ENCODE measurements around the gene EPB41L1. TPM values are rescaled to one million over a fixed set of nuclear protein-coding genes. Genes with fewer than 3 reads are reported as not detected.

EPB41L1 gene
- polyA plus RNA-seq, 3 donors = 0.05 TPM; not detected in 2

GRCh38 chr20:36268440-36269342, 114.2 kb downstream of the EPB41L1 start:
- no peak overlapping the region for H3K9ac ChIP-seq (ENCODE audit: insufficient read depth, low read length, poor library complexity, severe bottlenecking)
- H3K4me2 ChIP-seq (replicated peaks; ENCODE audit: extremely low read depth, low read length, poor library complexity, severe bottlenecking) = no peak overlapping the region
- Mint-ChIP-seq H3K36me3 (no peaks in the 10 kb centered on the region), H3K9me3 (no peaks in the 10 kb centered on the region), H3K27ac (no peak overlapping the region), H3K4me3 (no peak overlapping the region), H3K27me3 (ENCODE audit: low read depth in 3 of 3) (peaks cover 1 to 9% (median 9%) of the 10 kb centered on the region in 3 donors), H3K4me1 (no peaks in the 10 kb centered on the region)
- DNase-seq = no peak
- no peaks in the 10 kb centered on the region for H3K36me3 ChIP-seq (replicated peaks in 1 of 2; ENCODE audit: control insufficient read depth in 1 of 2, insufficient read depth in 2 of 2, low read length in 2 of 2)
- TF ChIP-seq CTCF (IDR thresholded peaks at IDR 0.05) = no peak
- no peak overlapping the region for H3K27ac ChIP-seq (ENCODE audit: low read depth in 1 of 2, low read length in 2 of 2)
- H2AFZ ChIP-seq (ENCODE audit: insufficient read depth, low read depth, low read length, poor library complexity, severe bottlenecking) = no peak overlapping the region
- no peak overlapping the region for H3K4me3 ChIP-seq (replicated peaks in 1 of 3; ENCODE audit: low read depth in 2 of 3, low read length in 3 of 3)
- intact Hi-C loops (cut with micrococcal nuclease) = no loop called here
- H3K27me3 ChIP-seq (ENCODE audit: control insufficient read depth in 2 of 2, insufficient read depth in 2 of 2, low read length in 2 of 2) = no peaks in the 10 kb centered on the region
- WGBS (ENCODE audit: insufficient coverage) = 89% methylated on average over 4 of the region's 10 CpGs
- no peaks in the 10 kb centered on the region for H3K79me2 ChIP-seq (ENCODE audit: insufficient read depth, low read length)
- H3K4me1 ChIP-seq (ENCODE audit: control insufficient read depth in 1 of 2, insufficient read depth in 2 of 2, low read length in 2 of 2) = no peaks in the 10 kb centered on the region
- H4K20me1 ChIP-seq (ENCODE audit: insufficient read depth, low read length) = no peaks in the 10 kb centered on the region
- no peaks in the 10 kb centered on the region for H3K9me3 ChIP-seq (replicated peaks in 1 of 2; ENCODE audit: control insufficient read depth in 1 of 2, insufficient read depth in 1 of 2, low read length in 2 of 2)

GRCh38 chr20:36269507-36269906, 115.0 kb downstream of the EPB41L1 start:
- Mint-ChIP-seq H3K27me3 (ENCODE audit: low read depth in 3 of 3) (peaks cover 5 to 12% (median 8%) of the 10 kb centered on the region in 3 donors), H3K9me3 (no peaks in the 10 kb centered on the region), H3K27ac (no peak overlapping the region), H3K4me3 (no peak overlapping the region), H3K36me3 (no peaks in the 10 kb centered on the region), H3K4me1 (no peaks in the 10 kb centered on the region)
- no peaks in the 10 kb centered on the region for H3K27me3 ChIP-seq (ENCODE audit: control insufficient read depth in 2 of 2, insufficient read depth in 2 of 2, low read length in 2 of 2)
- no peak overlapping the region for H3K4me2 ChIP-seq (replicated peaks; ENCODE audit: extremely low read depth, low read length, poor library complexity, severe bottlenecking)
- H4K20me1 ChIP-seq (ENCODE audit: insufficient read depth, low read length) = no peaks in the 10 kb centered on the region
- intact Hi-C loops (cut with micrococcal nuclease) = no loop called here
- no peaks in the 10 kb centered on the region for H3K9me3 ChIP-seq (replicated peaks in 1 of 2; ENCODE audit: control insufficient read depth in 1 of 2, insufficient read depth in 1 of 2, low read length in 2 of 2)
- no peak overlapping the region for H3K4me3 ChIP-seq (replicated peaks in 1 of 3; ENCODE audit: low read depth in 2 of 3, low read length in 3 of 3)
- no peak overlapping the region for H3K9ac ChIP-seq (ENCODE audit: insufficient read depth, low read length, poor library complexity, severe bottlenecking)
- no peaks in the 10 kb centered on the region for H3K4me1 ChIP-seq (ENCODE audit: control insufficient read depth in 1 of 2, insufficient read depth in 2 of 2, low read length in 2 of 2)
- TF ChIP-seq CTCF (IDR thresholded peaks at IDR 0.05) = no peak
- no peak for DNase-seq
- H3K79me2 ChIP-seq (ENCODE audit: insufficient read depth, low read length) = no peaks in the 10 kb centered on the region
- no peak overlapping the region for H2AFZ ChIP-seq (ENCODE audit: insufficient read depth, low read depth, low read length, poor library complexity, severe bottlenecking)
- no CpG with 5 or more reads among the region's 2 CpGs for WGBS (ENCODE audit: insufficient coverage)
- no peak overlapping the region for H3K27ac ChIP-seq (ENCODE audit: low read depth in 1 of 2, low read length in 2 of 2)
- no peaks in the 10 kb centered on the region for H3K36me3 ChIP-seq (replicated peaks in 1 of 2; ENCODE audit: control insufficient read depth in 1 of 2, insufficient read depth in 2 of 2, low read length in 2 of 2)

Measured in CD14-positive monocyte (primary cell).